ENCODE measurements around the gene SLC17A9. TPM values are rescaled to one million over a fixed set of nuclear protein-coding genes. Genes with fewer than 3 reads are reported as not detected.

The SLC17A9 gene
- total RNA-seq, 1 experiment from 2014 or later = 37.6 TPM

DNA sequence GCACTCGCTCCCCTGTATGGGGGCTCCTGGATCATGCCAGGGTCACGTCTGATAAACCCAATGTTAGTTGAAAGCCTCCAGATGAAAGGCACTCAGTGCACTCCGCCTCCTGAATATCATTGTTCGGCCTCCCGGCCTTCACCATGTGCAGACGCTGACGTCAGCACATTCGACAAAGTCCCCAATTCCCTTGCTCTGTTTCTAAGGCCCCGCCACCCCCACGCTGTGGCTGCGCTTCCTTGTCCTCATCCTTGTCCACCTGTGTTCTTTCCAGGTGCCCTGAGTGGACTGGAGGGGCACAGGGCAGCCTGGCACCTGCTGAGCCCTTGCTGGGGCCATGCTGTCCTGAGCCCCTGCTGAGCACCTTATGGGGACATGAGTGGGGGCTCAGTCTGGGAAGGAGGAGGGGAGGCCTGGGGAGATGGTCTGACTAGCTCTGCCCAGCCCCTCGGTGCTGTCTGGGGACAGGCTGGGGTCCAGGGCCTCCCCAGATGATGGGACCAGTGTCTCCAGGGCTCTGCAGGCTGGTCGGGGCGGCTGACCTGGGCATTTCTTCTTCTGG lies 64.1 kb downstream of the SLC17A9 start:
- no peak for TF ChIP-seq POLR2A (IDR thresholded peaks at IDR 0.05; ENCODE audit: borderline replicate concordance, extremely low read depth, insufficient read depth, insufficient read length)
- Histone ChIP-seq H3K9me3 (ENCODE audit: control insufficient read depth in 1 of 2, insufficient read depth in 1 of 2, low read depth in 1 of 2, low read length in 2 of 2) (no peaks in the 10 kb centered on the region), H4K20me1 (ENCODE audit: insufficient read depth) (no peaks in the 10 kb centered on the region), H3K4me3 (replicated peaks in 1 of 2; ENCODE audit: low read depth in 1 of 2, low read length in 2 of 2) (no peak overlapping the region), H2AFZ (ENCODE audit: low read depth, low read length, poor library complexity, severe bottlenecking) (no peak overlapping the region), H3K9me2 (ENCODE audit: insufficient read depth) (no peaks in the 10 kb centered on the region), H3K36me3 (ENCODE audit: control insufficient read depth in 1 of 2, insufficient read depth in 2 of 2, low read length in 2 of 2) (no peaks in the 10 kb centered on the region), H3K4me1 (ENCODE audit: control insufficient read depth in 1 of 2, insufficient read depth in 2 of 2, low read length in 2 of 2) (no peaks in the 10 kb centered on the region), H3K27me3 (ENCODE audit: insufficient read depth, low read length) (no peaks in the 10 kb centered on the region), H3K9ac (ENCODE audit: low read length) (no peak overlapping the region), H3K79me2 (ENCODE audit: insufficient read depth, low read length) (no peaks in the 10 kb centered on the region), H3K4me2 (ENCODE audit: low read length) (no peak overlapping the region), H3K27ac (ENCODE audit: low read depth, low read length) (no peak overlapping the region)
- ChIA-PET POLR2A (no interaction called here), CTCF (no interaction called here), RAD21 (ENCODE audit: low non-redundant PET in 1 of 2, low total read pairs in 2 of 2, uncharacterized antibody in 2 of 2, unreplicated experiment in 2 of 2) (no interaction called here)
- ATAC-seq = no peak
- no peak for DNase-seq (ENCODE audit: low read depth, low spot score)
- no TSS peak for BruUV-seq (replicated peaks)
- intact Hi-C loops (cut with micrococcal nuclease) = no loop called here

DNA sequence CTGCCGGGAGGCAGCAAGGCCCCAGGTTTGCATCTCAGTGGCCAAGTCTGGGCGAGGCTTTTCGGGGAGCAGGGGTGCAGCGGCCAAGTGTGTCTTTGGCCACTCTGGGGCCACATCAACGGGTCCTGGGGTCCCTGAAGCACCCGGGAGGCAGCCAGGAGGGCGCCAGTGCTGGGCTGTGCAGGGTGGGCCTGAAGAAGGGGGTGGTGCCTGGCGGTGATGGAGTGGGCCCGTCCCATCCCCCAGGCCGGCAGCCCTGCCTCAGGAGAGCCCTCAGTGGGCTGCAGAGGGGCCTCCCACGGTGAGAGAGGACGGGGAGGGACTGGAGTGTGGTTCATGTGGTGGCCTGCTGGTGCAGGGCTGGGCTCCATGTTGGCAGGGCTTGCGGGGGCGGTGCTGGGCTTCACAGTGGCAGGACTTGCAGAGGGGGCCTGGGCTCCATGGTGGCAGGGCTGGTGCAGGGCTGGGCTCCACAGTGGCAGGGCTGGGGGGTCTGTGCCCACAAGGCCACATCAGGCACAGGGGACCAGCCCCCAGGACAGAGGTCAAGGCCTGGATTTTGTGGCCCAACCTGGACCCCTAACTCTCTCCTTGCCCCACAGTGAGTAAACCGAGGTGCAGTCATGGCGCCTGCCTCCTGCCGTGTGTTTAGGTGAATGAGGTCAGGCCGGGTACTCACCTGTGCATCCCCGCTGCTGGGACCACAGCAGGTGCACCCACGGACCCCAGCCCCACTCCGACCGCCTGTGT lies 64.7 kb downstream of the SLC17A9 start:
- no peak overlapping the region for H3K27ac ChIP-seq (ENCODE audit: low read depth, low read length)
- no peak overlapping the region for H3K4me3 ChIP-seq (replicated peaks in 1 of 2; ENCODE audit: low read depth in 1 of 2, low read length in 2 of 2)
- H3K9me3 ChIP-seq (ENCODE audit: control insufficient read depth in 1 of 2, insufficient read depth in 1 of 2, low read depth in 1 of 2, low read length in 2 of 2) = no peaks in the 10 kb centered on the region
- H3K9ac ChIP-seq (ENCODE audit: low read length) = no peak overlapping the region
- ATAC-seq (no peak), DNase-seq (ENCODE audit: low read depth, low spot score) (no peak)
- no peaks in the 10 kb centered on the region for H3K9me2 ChIP-seq (ENCODE audit: insufficient read depth)
- no peak overlapping the region for H2AFZ ChIP-seq (ENCODE audit: low read depth, low read length, poor library complexity, severe bottlenecking)
- no peaks in the 10 kb centered on the region for H3K27me3 ChIP-seq (ENCODE audit: insufficient read depth, low read length)
- TF ChIP-seq RAD21 (IDR thresholded peaks at IDR 0.05; ENCODE audit: low read depth) (no peak), YY1 (IDR thresholded peaks at IDR 0.05; ENCODE audit: extremely low read depth, insufficient replicate concordance, low read depth, low read length) (no peak), JUND (IDR thresholded peaks at IDR 0.05) (no peak), POLR2AphosphoS5 (IDR thresholded peaks at IDR 0.05; ENCODE audit: low read depth, low read length) (no peak), POLR2A (IDR thresholded peaks at IDR 0.05; ENCODE audit: borderline replicate concordance, extremely low read depth, insufficient read depth, insufficient read length) (no peak), EZH2 (IDR thresholded peaks at IDR 0.05) (no peak), SP1 (IDR thresholded peaks at IDR 0.05; ENCODE audit: low read depth) (no peak), EGR1 (IDR thresholded peaks at IDR 0.05; ENCODE audit: low read depth) (no peak), ZNF274 (IDR thresholded peaks at IDR 0.05; ENCODE audit: low read depth, low read length) (no peak), FOSL1 (IDR thresholded peaks at IDR 0.05; ENCODE audit: low read depth) (no peak), EZH2phosphoT487 (IDR thresholded peaks at IDR 0.05; ENCODE audit: borderline replicate concordance) (no peak), CBX3 (IDR thresholded peaks at IDR 0.05; ENCODE audit: low read depth) (no peak)
- TF ChIP-seq, protein P1, sequence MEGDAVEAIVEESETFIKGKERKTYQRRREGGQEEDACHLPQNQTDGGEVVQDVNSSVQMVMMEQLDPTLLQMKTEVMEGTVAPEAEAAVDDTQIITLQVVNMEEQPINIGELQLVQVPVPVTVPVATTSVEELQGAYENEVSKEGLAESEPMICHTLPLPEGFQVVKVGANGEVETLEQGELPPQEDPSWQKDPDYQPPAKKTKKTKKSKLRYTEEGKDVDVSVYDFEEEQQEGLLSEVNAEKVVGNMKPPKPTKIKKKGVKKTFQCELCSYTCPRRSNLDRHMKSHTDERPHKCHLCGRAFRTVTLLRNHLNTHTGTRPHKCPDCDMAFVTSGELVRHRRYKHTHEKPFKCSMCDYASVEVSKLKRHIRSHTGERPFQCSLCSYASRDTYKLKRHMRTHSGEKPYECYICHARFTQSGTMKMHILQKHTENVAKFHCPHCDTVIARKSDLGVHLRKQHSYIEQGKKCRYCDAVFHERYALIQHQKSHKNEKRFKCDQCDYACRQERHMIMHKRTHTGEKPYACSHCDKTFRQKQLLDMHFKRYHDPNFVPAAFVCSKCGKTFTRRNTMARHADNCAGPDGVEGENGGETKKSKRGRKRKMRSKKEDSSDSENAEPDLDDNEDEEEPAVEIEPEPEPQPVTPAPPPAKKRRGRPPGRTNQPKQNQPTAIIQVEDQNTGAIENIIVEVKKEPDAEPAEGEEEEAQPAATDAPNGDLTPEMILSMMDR (IDR thresholded peaks at IDR 0.05 in 2 of 3, conservative IDR thresholded peaks at IDR 0.05 in 1 of 3; ENCODE audit: borderline replicate concordance in 1 of 3, insufficient read depth in 1 of 3, low read depth in 2 of 3, low read length in 2 of 3) = no peak
- TF ChIP-seq, protein P2, sequence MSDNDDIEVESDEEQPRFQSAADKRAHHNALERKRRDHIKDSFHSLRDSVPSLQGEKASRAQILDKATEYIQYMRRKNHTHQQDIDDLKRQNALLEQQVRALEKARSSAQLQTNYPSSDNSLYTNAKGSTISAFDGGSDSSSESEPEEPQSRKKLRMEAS (IDR thresholded peaks at IDR 0.05) = no peak
- no peak overlapping the region for H3K4me2 ChIP-seq (ENCODE audit: low read length)
- H3K36me3 ChIP-seq (ENCODE audit: control insufficient read depth in 1 of 2, insufficient read depth in 2 of 2, low read length in 2 of 2) = no peaks in the 10 kb centered on the region
- intact Hi-C loops (cut with micrococcal nuclease) = no loop called here
- H3K4me1 ChIP-seq (ENCODE audit: control insufficient read depth in 1 of 2, insufficient read depth in 2 of 2, low read length in 2 of 2) = no peaks in the 10 kb centered on the region
- ChIA-PET CTCF (no interaction called here), POLR2A (no interaction called here), RAD21 (ENCODE audit: low non-redundant PET in 1 of 2, low total read pairs in 2 of 2, uncharacterized antibody in 2 of 2, unreplicated experiment in 2 of 2) (no interaction called here)
- no peaks in the 10 kb centered on the region for H4K20me1 ChIP-seq (ENCODE audit: insufficient read depth)
- no peaks in the 10 kb centered on the region for H3K79me2 ChIP-seq (ENCODE audit: insufficient read depth, low read length)
- no TSS peak for BruUV-seq (replicated peaks)
